ENCODE measurements around the gene COA5.
A peak's percentile ranks its signal among the peaks of the same experiment; 100 is the strongest.

COA5 gene

GRCh38 chr2:98564541-98565132, 43.7 kb downstream of the COA5 start:
- H3K4me3 Mint-ChIP-seq, result no peak overlapping the region
- peaks cover 2% of the 10 kb centered on the region for H3K27me3 Mint-ChIP-seq (ENCODE audit: low read depth, poor library complexity)
- peaks cover 10% of the 10 kb centered on the region for H3K4me1 Mint-ChIP-seq
- H3K36me3 Mint-ChIP-seq (ENCODE audit: low read depth), result peaks cover 30% of the 10 kb centered on the region
- no peaks in the 10 kb centered on the region for H3K9me3 Mint-ChIP-seq
- DNase-seq, result no peak
- H3K27ac Mint-ChIP-seq, result no peak overlapping the region
- TF ChIP-seq CTCF (IDR thresholded peaks at IDR 0.05), result no peak

- no peak for DNase-seq
- Mint-ChIP-seq H3K27me3 (ENCODE audit: low read depth, poor library complexity) (peaks cover 2% of the 10 kb centered on the region), H3K4me3 (no peak overlapping the region), H3K9me3 (no peaks in the 10 kb centered on the region), H3K4me1 (peaks cover 22% of the 10 kb centered on the region), H3K27ac (no peak overlapping the region), H3K36me3 (ENCODE audit: low read depth) (peaks cover 38% of the 10 kb centered on the region)
- TF ChIP-seq CTCF (IDR thresholded peaks at IDR 0.05), result no peak
Observed at GRCh38 chr2:98563394-98563793, 44.9 kb downstream of the COA5 start.

- no peak for DNase-seq
- Mint-ChIP-seq H3K27ac (peak overlapping the region; percentile 59), H3K9me3 (no peaks in the 10 kb centered on the region), H3K36me3 (ENCODE audit: low read depth) (peaks cover 45% of the 10 kb centered on the region), H3K27me3 (ENCODE audit: low read depth, poor library complexity) (peaks cover 2% of the 10 kb centered on the region), H3K4me1 (peaks cover 30% of the 10 kb centered on the region), H3K4me3 (no peak overlapping the region)
- TF ChIP-seq CTCF (IDR thresholded peaks at IDR 0.05), result no peak
Observed at GRCh38 chr2:98561902-98562695, 46.2 kb downstream of the COA5 start.

GRCh38 chr2:98561018-98561417, 47.3 kb downstream of the COA5 start:
- H3K4me1 Mint-ChIP-seq, result peaks cover 32% of the 10 kb centered on the region
- no peak for DNase-seq
- H3K9me3 Mint-ChIP-seq, result no peaks in the 10 kb centered on the region
- no peak overlapping the region for H3K27ac Mint-ChIP-seq
- H3K36me3 Mint-ChIP-seq (ENCODE audit: low read depth), result peaks cover 46% of the 10 kb centered on the region
- H3K4me3 Mint-ChIP-seq, result no peak overlapping the region
- H3K27me3 Mint-ChIP-seq (ENCODE audit: low read depth, poor library complexity), result no peaks in the 10 kb centered on the region
- TF ChIP-seq CTCF (IDR thresholded peaks at IDR 0.05), result no peak

- no peak for DNase-seq
- H3K9me3 Mint-ChIP-seq, result no peaks in the 10 kb centered on the region
- TF ChIP-seq CTCF (IDR thresholded peaks at IDR 0.05), result no peak
- no peak overlapping the region for H3K4me3 Mint-ChIP-seq
- no peaks in the 10 kb centered on the region for H3K27me3 Mint-ChIP-seq (ENCODE audit: low read depth, poor library complexity)
- H3K36me3 Mint-ChIP-seq (ENCODE audit: low read depth), result peaks cover 39% of the 10 kb centered on the region
- H3K27ac Mint-ChIP-seq, result no peak overlapping the region
- peaks cover 36% of the 10 kb centered on the region for H3K4me1 Mint-ChIP-seq
Observed at GRCh38 chr2:98560256-98560771, 48.0 kb downstream of the COA5 start.
